ENCODE data around the gene ANTXR2. TPM values are rescaled to one million over a fixed set of nuclear protein-coding genes. Genes with fewer than 3 reads are reported as not detected.

Gene ANTXR2
- total and polyA plus RNA-seq, 2 donors (not counting 3 experiments of a cell fraction or from before 2014, with no cell fraction given), result 6.6 to 64.6 TPM

DNA sequence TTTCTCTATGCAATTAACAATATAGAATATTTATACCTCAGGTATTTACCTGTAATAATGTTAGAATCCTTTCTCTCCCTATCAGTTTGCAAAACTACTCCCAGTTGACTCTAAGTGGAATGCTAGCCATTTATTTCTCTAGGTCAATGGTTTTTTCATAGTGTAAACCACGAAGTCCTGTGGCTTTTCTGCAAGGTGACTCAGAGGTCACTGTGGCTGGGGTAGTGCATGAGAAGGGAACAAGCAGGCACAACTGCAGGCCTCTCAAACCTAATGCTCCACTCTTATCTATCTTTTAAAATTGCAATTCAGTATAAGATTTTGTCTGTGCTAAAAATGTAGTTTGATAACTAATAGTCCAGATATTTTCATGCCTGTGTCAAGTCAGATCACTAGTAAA lies 159.4 kb downstream of the ANTXR2 start:
- FAIRE-seq (no peak), DNase-seq (ENCODE audit: low read depth, low spot score) (no peak)
- TF ChIP-seq FOS (IDR thresholded peaks at IDR 0.05; ENCODE audit: borderline replicate concordance, insufficient read depth, low read length) (peak; percentile 20), GATA2 (IDR thresholded peaks at IDR 0.05; ENCODE audit: insufficient read depth, insufficient read length, low read depth, low read length) (no peak)
- no peaks in the 10 kb centered on the region for H3K9me3 ChIP-seq (replicated peaks; ENCODE audit: control insufficient read depth, insufficient read depth, low read length)
- no peaks in the 10 kb centered on the region for H4K20me1 ChIP-seq (replicated peaks; ENCODE audit: control insufficient read depth, extremely low read depth, insufficient read depth, low read length)
- H3K27me3 ChIP-seq (ENCODE audit: control insufficient read depth in 2 of 2, insufficient read depth in 2 of 2, low read length in 2 of 2), result no peaks in the 10 kb centered on the region
- POLR2A ChIA-PET, result no interaction called here
- H2AFZ ChIP-seq (ENCODE audit: low read depth, low read length), result no peak overlapping the region
- H3K79me2 ChIP-seq (ENCODE audit: control insufficient read depth, insufficient read depth, low read length), result no peaks in the 10 kb centered on the region
- dilution Hi-C loops (cut with MboI; ENCODE audit: extremely low pct_ligation_motif_present, low sequenced_read_pairs), result no loop called here
- no peaks in the 10 kb centered on the region for H3K36me3 ChIP-seq (ENCODE audit: control insufficient read depth in 2 of 2, extremely low read depth in 1 of 2, insufficient read depth in 2 of 2, low read length in 2 of 2)
- no peak overlapping the region for H3K4me3 ChIP-seq (replicated peaks in 1 of 3; ENCODE audit: insufficient read depth in 1 of 3, low read depth in 1 of 3, low read length in 3 of 3)
- H3K4me1 ChIP-seq (ENCODE audit: control insufficient read depth, extremely low read depth, insufficient read depth, low read length), result no peaks in the 10 kb centered on the region
- BruUV-seq (replicated peaks), result no TSS peak
- H3K9me1 ChIP-seq (replicated peaks; ENCODE audit: control insufficient read depth, extremely low read depth, insufficient read depth, low read length), result no peaks in the 10 kb centered on the region
- H3K27ac ChIP-seq (ENCODE audit: insufficient read depth, low read depth, low read length), result no peak overlapping the region
- CTCF ChIA-PET, result no interaction called here
- no peak overlapping the region for H3K4me2 ChIP-seq (ENCODE audit: insufficient read depth, low read length)
- no peak overlapping the region for H3K9ac ChIP-seq (replicated peaks; ENCODE audit: extremely low read depth, insufficient read depth, low read length)
- intact Hi-C loops (cut with micrococcal nuclease), result no loop called here

DNA sequence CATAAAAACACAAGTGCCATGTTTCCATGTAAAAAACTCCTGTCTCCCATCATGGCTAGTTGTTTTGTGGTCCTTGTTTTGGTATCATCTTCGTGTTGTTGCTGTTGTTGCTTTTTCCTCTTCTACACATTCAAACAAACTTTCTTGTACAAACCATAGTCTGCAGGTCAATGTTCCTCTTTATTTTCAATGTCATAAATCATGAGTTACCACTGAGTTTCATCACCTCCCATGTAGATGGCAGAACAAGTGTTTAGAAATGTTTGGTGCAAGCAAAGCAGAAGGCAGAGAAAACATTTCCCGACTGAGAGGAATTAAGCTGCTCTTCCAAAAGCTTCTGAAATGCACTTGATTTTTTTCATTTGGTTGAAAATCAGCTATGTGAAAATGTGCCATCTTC lies 166.0 kb downstream of the ANTXR2 start:
- Histone ChIP-seq H3K9ac (replicated peaks; ENCODE audit: extremely low read depth, insufficient read depth, low read length) (no peak overlapping the region), H3K79me2 (ENCODE audit: control insufficient read depth, insufficient read depth, low read length) (no peaks in the 10 kb centered on the region), H4K20me1 (replicated peaks; ENCODE audit: control insufficient read depth, extremely low read depth, insufficient read depth, low read length) (no peaks in the 10 kb centered on the region), H3K27ac (ENCODE audit: insufficient read depth, low read depth, low read length) (no peak overlapping the region), H3K9me3 (replicated peaks; ENCODE audit: control insufficient read depth, insufficient read depth, low read length) (no peaks in the 10 kb centered on the region), H3K36me3 (ENCODE audit: control insufficient read depth in 2 of 2, extremely low read depth in 1 of 2, insufficient read depth in 2 of 2, low read length in 2 of 2) (peaks cover 4 to 10% of the 10 kb centered on the region in 2 experiments), H3K4me3 (replicated peaks in 1 of 3; ENCODE audit: insufficient read depth in 1 of 3, low read depth in 1 of 3, low read length in 3 of 3) (no peak overlapping the region), H3K4me2 (ENCODE audit: insufficient read depth, low read length) (no peak overlapping the region), H3K4me1 (ENCODE audit: control insufficient read depth, extremely low read depth, insufficient read depth, low read length) (no peaks in the 10 kb centered on the region), H3K27me3 (ENCODE audit: control insufficient read depth in 2 of 2, insufficient read depth in 2 of 2, low read length in 2 of 2) (no peaks in the 10 kb centered on the region), H2AFZ (ENCODE audit: low read depth, low read length) (no peak overlapping the region), H3K9me1 (replicated peaks; ENCODE audit: control insufficient read depth, extremely low read depth, insufficient read depth, low read length) (no peaks in the 10 kb centered on the region)
- FAIRE-seq (no peak), DNase-seq (ENCODE audit: low read depth, low spot score) (no peak)
- intact Hi-C loops (cut with micrococcal nuclease) (no loop called here), dilution Hi-C loops (cut with MboI; ENCODE audit: extremely low pct_ligation_motif_present, low sequenced_read_pairs) (no loop called here)
- ChIA-PET POLR2A (no interaction called here), CTCF (no interaction called here)
- no TSS peak for BruUV-seq (replicated peaks)
- no peak for TF ChIP-seq EZH2 (IDR thresholded peaks at IDR 0.05; ENCODE audit: borderline replicate concordance, low read depth, low read length, severe bottlenecking)
- TF ChIP-seq MYC (IDR thresholded peaks at IDR 0.05; ENCODE audit: low read depth, low read length), result no peak
- TF ChIP-seq POLR2AphosphoS5 (IDR thresholded peaks at IDR 0.05; ENCODE audit: insufficient read depth, low read depth, low read length), result no peak
- no peak for TF ChIP-seq JUN (IDR thresholded peaks at IDR 0.05; ENCODE audit: borderline replicate concordance, insufficient read depth, insufficient read length, low read depth)
- TF ChIP-seq FOS (IDR thresholded peaks at IDR 0.05; ENCODE audit: borderline replicate concordance, insufficient read depth, low read length), result no peak
- TF ChIP-seq, protein P1, sequence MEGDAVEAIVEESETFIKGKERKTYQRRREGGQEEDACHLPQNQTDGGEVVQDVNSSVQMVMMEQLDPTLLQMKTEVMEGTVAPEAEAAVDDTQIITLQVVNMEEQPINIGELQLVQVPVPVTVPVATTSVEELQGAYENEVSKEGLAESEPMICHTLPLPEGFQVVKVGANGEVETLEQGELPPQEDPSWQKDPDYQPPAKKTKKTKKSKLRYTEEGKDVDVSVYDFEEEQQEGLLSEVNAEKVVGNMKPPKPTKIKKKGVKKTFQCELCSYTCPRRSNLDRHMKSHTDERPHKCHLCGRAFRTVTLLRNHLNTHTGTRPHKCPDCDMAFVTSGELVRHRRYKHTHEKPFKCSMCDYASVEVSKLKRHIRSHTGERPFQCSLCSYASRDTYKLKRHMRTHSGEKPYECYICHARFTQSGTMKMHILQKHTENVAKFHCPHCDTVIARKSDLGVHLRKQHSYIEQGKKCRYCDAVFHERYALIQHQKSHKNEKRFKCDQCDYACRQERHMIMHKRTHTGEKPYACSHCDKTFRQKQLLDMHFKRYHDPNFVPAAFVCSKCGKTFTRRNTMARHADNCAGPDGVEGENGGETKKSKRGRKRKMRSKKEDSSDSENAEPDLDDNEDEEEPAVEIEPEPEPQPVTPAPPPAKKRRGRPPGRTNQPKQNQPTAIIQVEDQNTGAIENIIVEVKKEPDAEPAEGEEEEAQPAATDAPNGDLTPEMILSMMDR (IDR thresholded peaks at IDR 0.05; ENCODE audit: extremely low read depth in 1 of 2, insufficient read depth in 1 of 2, low read depth in 1 of 2, low read length in 2 of 2), result no peak
- no peak for TF ChIP-seq POLR2A (IDR thresholded peaks at IDR 0.05; ENCODE audit: low read depth, low read length)
- TF ChIP-seq, protein P2, sequence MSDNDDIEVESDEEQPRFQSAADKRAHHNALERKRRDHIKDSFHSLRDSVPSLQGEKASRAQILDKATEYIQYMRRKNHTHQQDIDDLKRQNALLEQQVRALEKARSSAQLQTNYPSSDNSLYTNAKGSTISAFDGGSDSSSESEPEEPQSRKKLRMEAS (IDR thresholded peaks at IDR 0.05; ENCODE audit: insufficient read depth, insufficient read length), result no peak
- no peak for TF ChIP-seq GATA2 (IDR thresholded peaks at IDR 0.05; ENCODE audit: insufficient read depth, insufficient read length, low read depth, low read length)

Measured in endothelial cell of umbilical vein (primary cell).